Dermis blood vessel endothelial cell (primary cell): ENCODE data around the gene FHOD3. TPM values are rescaled to one million over a fixed set of nuclear protein-coding genes. Genes with fewer than 3 reads are reported as not detected.

Source experiments
- DNase-seq: peaks from one replicate; pipeline ENCODE4 v3.0.0; 2010
- total RNA-seq: library from RNA; depleted of rRNA; stranded (reverse); fragments of >200 nt; gene quantifications from 2 replicates; pipeline ENCODE4 v1.2.3, GENCODE V29; 2014

The FHOD3 gene
- total RNA-seq, 1 donor from 2014 or later, result 0.34 TPM

DNA sequence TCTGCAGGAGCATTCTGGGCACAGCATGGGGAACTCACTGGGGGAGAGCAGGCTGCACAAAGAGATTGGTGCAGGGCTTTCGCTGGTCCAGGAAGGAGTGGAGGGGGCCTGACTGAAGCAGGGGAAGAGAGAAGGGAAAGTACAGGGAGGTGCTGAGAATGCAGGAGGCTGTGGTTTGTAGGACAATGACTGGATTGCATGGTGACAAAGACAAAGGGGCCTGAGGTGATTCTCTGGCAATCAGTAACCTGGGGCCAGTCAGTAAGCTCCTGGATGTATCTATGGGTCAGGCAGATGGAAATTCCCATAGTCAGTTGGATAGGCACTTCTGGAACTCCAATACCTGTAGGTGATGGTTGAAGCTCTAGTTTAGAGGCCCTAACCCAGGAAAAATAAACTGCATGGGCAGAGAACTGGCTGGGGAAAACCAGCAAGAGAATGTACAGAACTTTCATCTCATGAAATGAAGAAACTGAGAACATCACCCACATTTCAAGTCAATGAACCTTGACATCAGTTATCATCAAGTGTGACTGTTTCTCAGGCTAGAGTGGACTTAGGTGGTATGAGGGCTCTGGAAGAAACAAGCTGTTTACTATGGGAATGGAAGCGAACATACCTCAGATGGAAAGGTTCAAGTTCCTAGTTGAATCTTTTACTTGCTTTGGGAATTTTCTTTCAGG, 338.0 kb downstream of the FHOD3 start:
- no peak for DNase-seq

DNA sequence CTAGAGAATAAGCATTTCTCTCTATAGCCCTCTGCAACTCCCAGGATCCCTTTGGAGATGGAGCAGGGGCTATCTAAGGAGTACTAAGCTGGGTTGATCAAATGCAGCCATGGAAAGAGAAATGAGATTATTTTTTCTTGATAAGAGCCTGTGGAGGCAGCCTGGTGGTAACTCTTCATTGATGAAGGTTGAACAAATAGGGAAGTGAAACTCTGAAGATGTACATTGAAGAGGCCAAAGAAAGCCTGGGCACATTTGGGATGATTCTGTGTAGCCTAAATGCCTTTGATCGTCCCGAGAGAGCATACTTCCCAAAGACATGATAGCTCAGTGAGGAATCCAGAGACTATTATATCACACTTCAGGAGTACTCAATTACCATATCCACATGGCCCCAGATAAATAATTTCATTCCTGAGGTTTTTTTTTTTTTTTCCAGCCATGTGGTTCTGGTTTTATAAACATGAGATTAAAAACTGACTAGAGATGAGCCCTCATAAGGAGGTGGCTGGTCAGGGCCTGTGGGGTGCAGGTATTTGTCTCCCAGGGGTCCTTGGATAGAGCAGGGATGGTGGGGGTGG, 338.8 kb downstream of the FHOD3 start:
- no peak for DNase-seq

DNA sequence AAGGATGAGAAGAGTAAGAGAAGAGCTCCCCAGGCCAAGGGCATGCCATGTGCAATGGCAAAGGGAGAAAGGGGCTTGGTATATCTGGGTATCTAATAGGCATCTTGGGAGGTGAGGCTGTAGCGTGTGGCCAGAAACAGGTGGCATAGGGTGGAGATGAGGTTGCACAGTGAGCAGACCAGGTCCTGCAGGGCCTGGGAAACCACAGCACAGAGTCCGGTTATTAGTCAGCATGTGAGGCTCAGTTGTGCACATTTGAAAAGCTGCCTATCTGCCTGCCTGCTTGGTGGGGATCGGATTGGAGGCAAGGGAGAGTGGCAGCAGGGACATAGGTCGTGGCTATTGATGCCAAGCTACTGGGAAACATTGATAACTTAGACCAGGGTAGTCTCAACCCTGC, 340.7 kb downstream of the FHOD3 start:
- no peak for DNase-seq

DNA sequence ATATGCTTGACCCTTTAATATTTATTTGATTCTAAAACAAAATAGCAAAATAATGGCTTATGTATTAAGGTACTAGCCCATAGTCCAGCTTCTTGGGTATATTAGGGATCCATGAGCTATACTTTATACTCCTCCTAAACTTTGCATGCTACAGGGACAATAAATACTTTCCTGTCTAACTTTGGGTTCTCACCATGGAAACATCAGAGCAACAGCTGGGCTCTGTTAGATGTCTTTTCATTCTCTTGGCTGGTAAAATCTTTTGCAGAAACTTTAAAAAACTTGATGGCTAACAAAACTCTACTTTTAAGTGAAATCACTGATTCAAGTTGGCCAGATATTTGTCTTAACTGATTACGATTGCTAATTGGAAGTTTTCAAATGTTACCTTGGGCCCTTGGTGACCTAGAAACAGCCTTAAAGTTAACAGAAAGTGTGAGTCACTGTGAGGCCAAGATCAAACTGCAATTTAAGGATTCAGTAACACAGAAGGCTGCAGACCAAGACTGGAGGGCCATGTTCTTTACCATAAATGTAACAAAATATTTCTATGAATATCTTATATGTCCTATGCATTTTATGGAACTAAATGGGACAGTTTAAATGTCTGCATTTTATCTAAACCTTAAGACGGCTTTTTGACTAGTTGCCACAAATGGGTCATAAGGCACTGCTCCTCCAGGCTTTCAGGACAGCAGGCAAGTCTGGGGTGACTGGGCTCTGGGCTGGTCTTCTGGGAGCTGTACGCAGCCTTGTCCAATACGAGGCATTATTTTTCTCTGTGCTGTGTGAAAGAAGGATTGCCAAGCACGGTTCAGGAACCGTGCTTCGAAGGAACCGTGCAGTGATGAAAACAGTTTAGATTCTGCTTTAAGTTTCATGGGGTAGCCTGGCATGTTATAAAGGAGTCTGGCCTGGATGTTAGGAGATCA, 342.8 kb downstream of the FHOD3 start:
- no peak for DNase-seq

DNA sequence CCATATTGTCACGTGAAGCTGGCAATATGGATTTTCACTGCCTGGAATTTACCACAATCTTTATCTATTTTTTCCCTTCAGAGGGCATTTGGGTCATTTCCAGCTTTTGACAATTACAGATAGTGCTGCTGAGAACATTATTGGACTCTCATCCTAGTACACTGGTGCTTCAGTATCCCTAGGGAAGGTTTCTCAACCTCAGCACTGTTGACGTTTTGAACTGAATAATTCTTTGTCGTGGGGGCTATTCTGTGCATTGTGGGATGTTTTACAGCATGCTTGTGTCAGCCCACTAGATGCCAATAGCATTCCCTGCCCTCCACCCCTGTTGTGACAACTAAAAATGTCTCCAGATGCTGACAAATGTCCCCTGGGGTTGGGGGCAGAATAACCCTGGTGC, 345.5 kb downstream of the FHOD3 start:
- DNase-seq, result no peak

DNA sequence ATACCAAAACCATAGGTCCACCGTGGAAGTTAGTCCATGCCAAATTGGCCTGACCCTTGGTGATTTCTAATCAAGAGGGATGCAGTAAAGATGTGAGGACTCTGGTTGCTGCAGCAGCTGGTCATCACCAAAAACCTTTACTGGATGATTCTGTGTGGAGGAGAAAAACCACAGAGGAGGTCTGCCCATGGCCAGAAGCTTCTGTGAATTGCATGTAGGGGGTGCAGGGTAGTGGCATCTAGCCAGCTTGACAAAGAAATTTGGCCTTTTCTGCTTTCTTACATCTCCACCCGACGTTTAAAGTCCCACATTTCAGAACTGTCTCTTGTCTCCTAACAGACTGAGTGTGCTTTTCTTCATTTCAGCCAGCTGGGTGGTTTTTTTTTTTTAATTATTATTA, 351.3 kb downstream of the FHOD3 start:
- no peak for DNase-seq

DNA sequence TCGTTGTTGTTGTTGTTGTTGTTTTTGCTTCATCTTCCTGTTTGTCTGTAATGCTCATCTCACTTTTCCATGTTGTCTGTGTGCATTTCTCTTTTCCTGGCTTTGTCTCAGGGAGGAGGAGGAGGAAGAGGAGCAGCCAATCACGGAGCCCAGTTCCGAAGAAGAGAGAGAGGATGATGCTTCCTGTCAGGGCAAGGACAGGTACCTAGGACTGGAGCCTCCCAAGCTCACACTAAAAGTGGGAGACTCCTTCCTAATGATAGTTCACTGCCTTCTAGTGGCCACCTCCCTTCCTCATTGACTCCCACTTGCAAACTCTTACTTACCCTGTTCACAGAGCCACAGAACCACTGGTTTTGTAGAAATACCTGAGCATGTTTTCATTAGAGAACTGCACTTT, 351.7 kb downstream of the FHOD3 start:
- DNase-seq, result no peak

DNA sequence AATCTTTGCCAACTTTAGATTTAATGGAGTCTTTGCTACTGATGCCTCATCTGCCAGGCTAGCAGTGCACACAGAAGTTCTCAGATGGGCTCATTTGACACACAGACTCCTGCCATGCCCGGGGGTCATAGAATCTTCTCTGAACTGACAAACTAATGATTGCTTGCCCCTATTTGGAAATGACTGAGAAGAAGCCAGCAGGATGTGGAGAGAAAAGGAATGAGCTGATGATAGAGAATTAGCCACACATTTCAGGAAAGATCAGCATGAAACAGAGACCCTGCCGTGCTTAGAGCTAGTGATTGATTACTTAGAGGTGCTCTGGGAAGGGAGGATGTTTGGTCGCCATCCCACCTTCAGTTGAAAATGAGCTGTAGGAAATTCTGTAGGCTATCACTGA, 352.8 kb downstream of the FHOD3 start:
- DNase-seq, result no peak

DNA sequence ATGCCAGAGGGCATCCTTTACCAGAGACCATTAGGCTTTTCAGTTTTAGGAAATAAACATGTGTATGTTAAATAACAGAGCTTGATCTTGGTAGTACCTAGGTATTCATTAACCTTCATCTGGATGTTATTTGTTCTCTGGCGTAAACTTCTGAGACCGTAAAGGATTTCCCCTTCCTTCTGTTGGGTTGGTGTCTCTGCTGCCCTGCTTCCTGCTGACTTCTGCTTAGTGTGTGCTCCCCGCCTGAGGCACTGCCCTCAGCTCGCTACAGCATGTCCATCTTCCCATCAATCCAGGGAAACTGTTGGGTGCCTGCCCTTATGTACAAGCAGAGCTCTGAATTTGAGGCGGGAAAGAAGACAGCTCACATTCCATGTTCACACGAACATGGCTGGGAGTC, 353.4 kb downstream of the FHOD3 start:
- no peak for DNase-seq

DNA sequence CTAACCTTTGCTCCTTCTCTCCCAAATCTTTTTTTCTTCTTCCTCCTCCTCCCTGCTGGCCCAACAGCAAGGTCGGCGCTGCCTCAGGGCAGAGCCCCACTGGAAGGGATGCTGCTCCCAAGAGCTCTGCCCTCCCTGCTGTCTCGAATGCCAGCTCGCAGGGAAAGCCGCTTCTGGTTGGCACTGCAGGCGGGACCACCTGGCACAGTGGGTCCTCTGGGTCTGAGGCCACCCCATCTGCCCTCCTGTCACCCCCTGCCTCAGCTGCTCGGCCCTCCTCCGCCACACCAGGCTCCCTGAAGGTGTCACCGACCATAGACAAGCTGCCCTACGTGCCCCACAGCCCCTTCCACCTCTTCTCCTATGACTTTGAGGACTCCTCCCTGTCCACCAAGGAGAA, 355.0 kb downstream of the FHOD3 start:
- DNase-seq, result no peak

DNA sequence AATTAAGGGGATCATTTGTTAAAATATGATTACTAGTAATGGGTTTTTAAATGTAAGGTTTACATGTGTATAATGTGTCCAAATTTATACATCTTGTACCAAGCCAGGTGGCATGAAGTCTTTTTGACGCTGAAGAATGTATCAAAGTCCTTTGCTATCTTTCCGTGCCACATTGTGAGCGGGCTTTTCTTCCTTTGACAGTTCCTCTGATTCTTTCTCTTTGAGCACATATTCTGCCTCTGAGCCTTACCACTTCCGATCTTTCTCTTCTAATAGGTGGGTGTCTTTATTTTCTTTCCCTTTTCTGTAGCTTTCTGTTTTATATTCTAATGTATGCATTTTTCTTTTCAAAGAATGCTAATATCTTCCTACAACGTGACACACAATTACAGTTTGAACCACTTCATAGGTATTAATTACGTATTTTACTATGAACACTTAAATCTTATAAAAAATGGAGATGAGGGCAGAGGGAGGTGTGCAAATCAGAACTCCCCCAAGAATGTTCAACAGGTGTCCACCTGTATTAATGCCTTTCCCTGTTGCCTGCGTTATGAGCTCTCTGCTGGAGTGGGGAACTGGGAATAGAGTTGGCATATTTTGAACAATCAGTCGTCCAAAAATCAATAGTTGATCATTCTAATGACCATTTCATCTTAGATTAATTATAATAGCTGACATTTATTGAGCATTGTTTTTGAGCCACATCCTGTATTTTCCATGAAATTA, 355.8 kb downstream of the FHOD3 start:
- no peak for DNase-seq

DNA sequence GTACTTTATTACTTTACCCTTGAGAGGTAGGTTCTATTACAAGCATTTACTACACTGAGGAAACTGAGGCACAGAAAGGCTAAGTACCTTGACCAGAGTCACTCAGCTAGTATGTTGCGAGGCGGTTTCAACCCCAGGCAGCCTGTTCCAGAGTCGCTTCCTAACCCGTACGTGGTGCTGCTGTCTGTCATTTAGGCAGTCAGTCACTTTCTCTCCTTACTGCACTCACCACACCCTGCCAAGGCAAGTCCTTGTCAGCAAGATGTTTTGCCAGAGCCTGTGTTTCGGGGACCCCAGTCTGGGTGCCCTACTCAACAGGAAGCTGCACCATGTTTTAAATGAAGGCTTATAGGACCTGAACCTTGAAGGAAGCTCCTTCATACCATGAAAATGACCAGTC, 356.4 kb downstream of the FHOD3 start:
- no peak for DNase-seq

DNA sequence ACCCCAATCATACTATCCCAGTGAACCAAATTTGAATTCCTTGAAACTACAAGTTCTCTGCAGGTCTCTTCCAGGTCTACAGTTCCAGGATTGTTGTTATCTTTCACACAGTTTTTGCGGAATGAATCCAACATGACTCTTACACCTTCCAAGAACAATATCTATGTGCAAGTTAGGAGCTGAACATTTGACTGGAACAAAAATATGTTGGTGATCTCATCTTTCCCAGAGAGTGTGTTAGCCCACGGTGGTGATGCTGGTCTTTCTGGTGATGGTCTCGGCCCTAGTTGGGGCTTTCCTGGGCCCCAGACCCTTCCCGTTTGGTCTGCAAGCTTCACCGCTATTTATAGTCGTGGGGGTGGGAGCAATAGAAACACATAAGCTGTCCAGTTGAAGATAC, 357.6 kb downstream of the FHOD3 start:
- no peak for DNase-seq

DNA sequence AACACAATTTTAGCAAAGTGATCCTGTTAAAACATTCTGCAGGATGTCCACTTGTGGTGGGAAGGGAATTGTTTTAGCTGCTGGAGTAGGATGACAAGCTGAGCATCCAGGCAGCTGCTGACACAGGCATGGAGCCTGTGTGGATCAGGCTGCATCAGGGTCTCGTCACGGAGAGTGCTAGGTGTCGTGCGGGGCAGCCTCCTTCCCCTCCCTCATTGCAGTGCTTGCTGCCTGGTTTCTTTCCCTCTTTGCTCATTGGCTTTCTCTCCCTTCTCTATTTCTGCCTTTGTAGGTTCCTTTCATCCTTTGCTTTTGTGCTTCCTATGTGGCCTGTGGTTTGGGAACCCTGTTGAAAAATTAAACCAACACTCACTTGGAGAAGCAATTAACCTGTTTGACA, 358.4 kb downstream of the FHOD3 start:
- DNase-seq, result no peak

DNA sequence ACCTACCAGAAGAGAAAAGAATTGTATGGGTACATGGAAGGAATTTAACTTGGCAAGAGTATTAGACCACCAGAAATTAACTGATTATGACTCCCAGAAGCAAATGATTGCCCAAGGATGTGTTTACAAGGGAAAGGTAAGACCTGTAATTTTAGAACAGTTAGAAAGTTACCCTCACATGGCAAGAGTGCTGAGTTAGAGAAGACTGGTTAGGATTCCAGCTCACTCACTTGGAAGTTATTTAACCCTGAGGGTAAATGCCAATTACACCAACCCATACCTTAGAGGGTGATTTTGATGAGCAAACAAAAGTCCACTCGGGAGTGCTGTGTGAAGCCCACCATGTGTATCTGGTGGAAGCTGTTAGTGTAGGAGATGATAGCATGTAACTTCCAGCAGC, 361.1 kb downstream of the FHOD3 start:
- DNase-seq, result no peak

DNA sequence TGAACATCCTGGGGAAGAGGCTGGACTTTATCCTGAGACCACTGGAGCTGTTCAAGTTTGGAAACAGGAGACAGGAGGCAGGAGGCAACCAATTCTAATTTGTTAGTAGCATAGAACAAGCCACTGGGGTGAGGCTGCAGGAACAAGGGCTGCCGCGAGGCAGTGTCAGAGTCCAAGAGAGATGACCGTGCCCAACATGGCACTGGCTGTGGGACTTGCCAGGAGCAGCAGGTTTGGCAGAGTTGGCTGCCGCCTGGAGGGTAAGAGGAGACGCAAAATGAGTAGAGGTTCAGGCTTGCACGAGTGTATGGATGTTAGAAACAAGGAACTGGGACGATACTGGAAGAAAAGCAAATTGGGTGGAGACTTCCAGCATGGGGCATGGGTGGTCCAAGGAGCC, 362.8 kb downstream of the FHOD3 start:
- DNase-seq, result no peak

DNA sequence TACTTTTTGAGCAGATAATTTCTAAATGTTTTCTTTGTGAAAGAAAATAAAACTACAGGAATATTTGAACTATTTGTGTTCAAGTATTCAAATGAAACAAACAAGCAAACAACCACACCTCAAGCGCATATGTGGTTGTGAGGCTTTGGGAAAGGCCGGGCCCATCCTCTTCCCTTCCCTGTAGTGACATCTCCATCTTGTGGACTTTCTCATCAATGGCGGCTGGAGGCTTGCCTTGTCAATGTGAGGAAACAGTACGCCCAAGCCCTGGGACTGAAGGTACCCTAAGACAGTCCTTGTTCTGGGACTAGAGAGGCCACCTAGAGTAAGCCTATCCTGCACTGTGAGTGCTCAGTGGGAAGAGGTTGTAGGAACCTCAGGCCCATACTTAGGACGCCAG, 364.5 kb downstream of the FHOD3 start:
- no peak for DNase-seq

DNA sequence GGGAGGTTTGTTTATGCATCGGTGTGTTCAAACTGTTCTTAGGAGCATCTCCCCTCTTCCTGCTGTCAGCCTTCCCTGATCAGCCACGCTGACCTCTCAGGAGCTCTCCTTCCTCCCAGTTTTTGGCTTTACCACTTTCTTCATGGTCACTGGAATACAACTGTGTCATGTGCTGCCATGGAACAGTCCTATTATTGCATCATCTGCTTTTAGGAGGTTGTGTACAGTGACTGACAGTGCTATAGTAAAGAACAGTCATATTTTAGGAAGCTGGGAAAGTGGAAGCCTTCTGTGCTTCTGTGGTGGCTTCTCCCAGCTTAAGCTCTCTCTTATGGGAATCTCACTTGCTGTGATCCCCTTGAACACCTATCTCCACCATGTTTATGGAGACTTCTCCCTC, 365.8 kb downstream of the FHOD3 start:
- no peak for DNase-seq

DNA sequence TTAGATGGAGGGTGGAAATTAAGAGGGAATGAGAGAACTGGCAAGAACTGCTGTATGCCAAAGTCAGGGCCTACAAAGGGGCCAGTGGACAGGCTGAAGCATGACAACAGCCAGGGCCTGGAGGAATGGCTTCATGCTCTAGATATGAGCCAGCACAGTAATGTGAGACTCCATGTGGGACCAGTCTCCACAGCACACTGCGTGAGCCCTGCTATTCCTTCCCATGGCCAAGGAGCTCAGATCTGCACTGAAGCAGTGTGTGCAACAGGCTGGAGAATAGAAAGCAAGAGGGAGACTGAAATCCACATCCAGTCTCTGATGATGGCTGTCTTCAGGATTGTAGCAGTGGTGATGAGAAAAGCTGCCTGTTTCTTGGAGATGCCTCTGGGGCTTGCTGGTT, 368.4 kb downstream of the FHOD3 start:
- DNase-seq, result no peak

DNA sequence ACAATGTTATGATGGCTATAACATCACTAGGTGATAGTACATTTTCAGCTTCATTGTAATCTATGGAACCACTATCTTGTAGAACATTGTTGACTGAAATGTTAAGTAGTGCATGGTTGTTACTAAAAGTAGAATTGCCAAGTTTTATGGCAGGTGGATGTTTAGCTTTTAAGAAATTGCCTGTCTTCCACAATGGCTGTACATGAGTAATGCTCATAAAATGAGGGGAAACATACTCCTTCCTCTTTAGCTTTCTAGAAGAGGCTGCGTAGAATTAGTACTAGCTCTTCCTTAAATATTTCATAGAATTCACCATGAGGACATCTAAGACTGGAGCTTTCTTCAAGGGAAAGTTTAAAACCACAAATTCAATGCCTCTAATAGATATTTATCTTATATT, 370.3 kb downstream of the FHOD3 start:
- DNase-seq, result no peak

DNA sequence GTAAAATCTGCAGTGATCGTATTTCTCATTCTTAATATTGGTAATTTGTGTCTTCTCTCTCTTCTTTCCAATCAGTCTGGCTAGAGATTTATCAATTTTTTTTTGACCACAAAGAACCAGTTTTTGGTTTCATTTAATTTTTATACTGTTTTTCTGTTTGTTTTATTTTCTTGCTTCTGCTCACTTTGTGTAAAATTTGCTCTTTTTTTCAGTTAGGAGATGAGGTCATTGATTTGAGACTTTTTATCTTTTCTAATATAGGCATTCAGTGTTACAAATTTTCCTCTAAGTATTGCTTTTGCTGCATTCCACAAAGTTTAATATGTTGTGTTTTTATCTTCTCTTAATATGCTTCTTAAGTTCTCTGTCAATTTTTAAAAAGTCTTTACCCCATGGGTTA, 370.8 kb downstream of the FHOD3 start:
- no peak for DNase-seq

DNA sequence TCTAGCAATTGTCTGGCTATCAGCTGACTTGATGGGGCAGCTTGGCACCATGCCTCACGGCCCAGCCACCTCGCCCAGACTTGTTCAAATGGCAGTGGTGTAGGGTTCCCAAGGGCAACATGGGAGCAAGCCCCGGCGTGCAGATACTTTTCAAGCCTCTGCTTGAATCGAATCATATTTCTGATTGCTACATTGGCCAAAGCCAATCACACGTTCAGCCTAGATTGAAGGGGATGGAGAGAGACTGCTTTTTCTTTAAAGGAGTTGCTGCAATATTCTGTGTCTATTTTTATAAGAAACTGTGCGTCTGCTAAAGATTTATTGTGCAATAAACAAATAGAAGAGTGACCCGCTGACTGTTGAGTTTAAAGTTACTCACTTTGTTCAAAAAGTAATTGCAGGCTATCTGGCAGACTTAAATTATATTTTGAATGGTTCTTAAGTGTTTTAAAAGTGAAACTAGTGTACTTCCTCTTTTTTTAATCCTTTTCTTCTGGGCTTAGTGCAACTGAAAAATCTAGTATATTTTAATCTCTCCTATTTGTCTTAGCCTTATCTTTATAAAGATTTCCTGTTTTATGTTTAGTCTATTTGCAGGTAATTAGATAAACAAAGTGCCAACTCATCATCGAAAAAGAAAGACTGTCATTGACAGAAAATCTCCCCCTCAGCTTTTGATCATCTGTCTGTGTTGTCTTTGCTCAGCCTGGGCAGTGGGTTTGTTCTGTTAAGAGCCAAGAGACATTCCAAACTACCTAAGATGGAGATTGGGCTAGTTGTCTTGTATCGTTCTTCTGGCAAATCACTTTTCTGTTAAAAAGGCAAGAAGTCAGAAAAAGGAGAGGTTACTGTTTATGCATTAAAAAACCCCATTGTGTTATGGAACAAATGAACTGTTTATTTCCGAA, 375.2 kb downstream of the FHOD3 start:
- DNase-seq, result no peak
